DND-41 (cell line): Measurements from ENCODE around the gene EXOC3.

Experiments
- CTCF ChIP-seq: IDR thresholded peaks from 2 replicates; pipeline ENCODE4 v1.5.1; 2012; ENCODE audit warnings: borderline replicate concordance, low read length, moderate library complexity, mild to moderate bottlenecking; ENCODE audit not compliant: poor library complexity, severe bottlenecking; ENCODE audit errors: extremely low read depth
- EZH2 ChIP-seq: IDR thresholded peaks from 3 replicates; pipeline ENCODE4 v1.6.1; 2012; ENCODE audit warnings: borderline replicate concordance, low read depth, mild to moderate bottlenecking, moderate library complexity, low read length, inconsistent platforms; ENCODE audit not compliant: severe bottlenecking

GRCh38 chr5:416636-416960 lies 26.4 kb upstream of the EXOC3 start:
- TF ChIP-seq CTCF = no peak
- no peak for TF ChIP-seq EZH2
